CD4-positive, alpha-beta memory T cell (primary cell): ENCODE data around the gene MSANTD1. TPM values are rescaled to one million over a fixed set of nuclear protein-coding genes. Genes with fewer than 3 reads are reported as not detected.

ENCODE experiments used
- CTCF ChIA-PET: fragments of 350-600 bp; sonication (Branson Sonifier 250); formaldehyde crosslinking; loops from one replicate; lab custom pipeline; 2021; ENCODE audit warnings: inconsistent platforms; ENCODE audit not compliant: partially characterized antibody; lab: Charles Lee
- POLR2A ChIA-PET: fragments of 350-600 bp; sonication (Branson Sonifier 250); formaldehyde crosslinking; loops from one replicate; lab custom pipeline; 2021; ENCODE audit not compliant: partially characterized antibody; lab: Charles Lee
- DNase-seq, 5 donors: peaks; one replicate each; pipeline versions ENCODE4 v3.0.0 to v3.0.0-alpha.2; 2020 to 2022; ENCODE audit warnings: mixed read lengths in 1 of 5
- H3K27ac ChIP-seq: one replicate; pipeline ENCODE4 v1.7.0; 2013; ENCODE audit warnings: low read depth, low read length
- H3K27me3 ChIP-seq: 2 replicates; pipeline ENCODE4 v1.7.0; 2013; ENCODE audit warnings: mild to moderate bottlenecking, low read length, moderate library complexity; ENCODE audit not compliant: insufficient read depth
- H3K36me3 ChIP-seq: 2 replicates; pipeline ENCODE4 v1.7.0; 2013; ENCODE audit warnings: mild to moderate bottlenecking, low read length, moderate library complexity; ENCODE audit not compliant: insufficient read depth
- H3K4me1 ChIP-seq: 2 replicates; pipeline ENCODE4 v1.7.0; 2013; ENCODE audit warnings: mild to moderate bottlenecking, low read length, moderate library complexity; ENCODE audit not compliant: insufficient read depth
- H3K4me3 ChIP-seq, 2 donors: one replicate each; pipeline ENCODE4 v1.7.0; 2013; ENCODE audit warnings: low read length in 2 of 2, mild to moderate bottlenecking in 1 of 2
- H3K9me3 ChIP-seq, 2 donors: one replicate each; pipeline ENCODE4 v1.7.0; 2013; ENCODE audit warnings: low read length in 2 of 2, control low read depth in 1 of 2; ENCODE audit not compliant: control insufficient read depth in 1 of 2
- H3K27ac Mint-ChIP-seq, 7 donors: one replicate each; pipeline ENCODE4 v1.8.0; 2020 to 2021; ENCODE audit warnings: mixed read lengths in 7 of 7, mild to moderate bottlenecking in 6 of 7, inconsistent platforms in 3 of 7, moderate library complexity in 3 of 7
- H3K27me3 Mint-ChIP-seq, 2 donors: one replicate each; pipeline ENCODE4 v1.8.0; 2020 to 2021; ENCODE audit warnings: mixed read lengths in 2 of 2
- H3K36me3 Mint-ChIP-seq, 2 donors: one replicate each; pipeline ENCODE4 v1.8.0; 2020 to 2021; ENCODE audit warnings: mixed read lengths in 2 of 2, inconsistent platforms in 1 of 2, mild to moderate bottlenecking in 1 of 2
- H3K4me1 Mint-ChIP-seq, 4 donors: one replicate each; pipeline ENCODE4 v1.8.0; 2020 to 2021; ENCODE audit warnings: mixed read lengths in 4 of 4, mild to moderate bottlenecking in 1 of 4
- H3K4me3 Mint-ChIP-seq, 8 donors: one replicate each; pipeline ENCODE4 v1.8.0; 2020 to 2021; ENCODE audit warnings: mixed read lengths in 8 of 8, mild to moderate bottlenecking in 7 of 8, moderate library complexity in 6 of 8, inconsistent platforms in 3 of 8
- H3K9me3 Mint-ChIP-seq, 8 donors: one replicate each; pipeline ENCODE4 v1.8.0; 2020 to 2021; ENCODE audit warnings: mixed read lengths in 8 of 8, mild to moderate bottlenecking in 5 of 8, inconsistent platforms in 3 of 8, moderate library complexity in 1 of 8
- intact Hi-C: fragments of 100-400 bp; cut with micrococcal nuclease; formaldehyde crosslinking; loops from one replicate; pipeline ENCODE4 v1.15.1; 2023
- polyA plus RNA-seq, 2 donors: library from polyadenylated mRNA; unstranded; fragments of 300-500 nt; fragmentation: Illumina TruSeq; gene quantifications; one replicate each; pipeline ENCODE4 v1.2.3, GENCODE V29; 2021
- total RNA-seq, 2 experiments: library from RNA; stranded (reverse); gene quantifications; one replicate each; pipeline ENCODE4 v1.2.3, GENCODE V29; 2021

Gene MSANTD1
- total and polyA plus RNA-seq, 4 experiments from 2014 or later, result 0.08 to 2.2 (median 2.0) TPM; not detected in 1

DNA sequence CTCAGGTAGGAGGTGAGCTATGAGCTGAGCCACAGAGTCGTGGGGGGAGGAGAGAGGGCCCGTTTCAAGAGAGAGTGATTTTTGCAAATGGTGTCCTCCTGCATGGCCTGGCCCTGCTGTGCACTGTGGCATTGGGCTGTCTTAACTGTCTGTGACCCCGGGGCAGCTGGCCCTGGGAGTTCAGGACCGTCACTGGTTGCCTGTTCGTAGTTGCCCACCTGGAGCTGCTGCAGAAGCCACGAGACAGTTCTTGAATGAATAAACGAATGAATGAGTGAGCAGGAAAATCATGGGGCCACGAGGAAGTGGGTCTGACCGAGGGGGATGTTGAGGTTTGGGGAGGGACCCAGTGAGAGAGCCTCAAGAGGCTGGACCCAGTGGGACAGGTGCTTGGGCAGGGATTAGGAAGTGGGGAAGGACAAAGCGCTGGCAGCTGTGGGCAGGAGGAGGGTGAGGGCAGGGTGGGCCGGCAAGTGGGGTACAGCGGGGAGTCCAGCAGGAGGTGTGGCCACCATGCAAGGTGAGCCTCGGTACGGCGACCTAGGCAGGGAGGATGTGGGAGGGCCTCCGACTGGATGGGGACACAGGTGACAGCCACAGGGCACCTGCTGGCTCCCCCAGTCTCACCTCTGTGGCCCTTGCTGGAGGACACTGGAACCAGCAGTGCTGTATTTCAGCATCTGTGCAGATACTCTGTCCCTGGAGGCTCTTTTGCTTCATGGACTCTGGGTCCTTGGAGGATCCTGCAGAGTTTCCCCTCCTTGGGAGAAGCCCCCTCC is 54.0 kb downstream of the MSANTD1 start:
- H3K9me3 Mint-ChIP-seq, result peaks cover 0 to 3% (median 0%) of the 10 kb centered on the region in 8 donors
- peak overlapping the region; percentile 77 to 93 (median 87) for H3K4me3 Mint-ChIP-seq
- H3K27ac Mint-ChIP-seq, result peak overlapping the region; percentile 91 to 98 (median 94)
- POLR2A ChIA-PET, result interaction anchor here (0.6 to 1.1 kb wide), 2 partner anchors 10 to 53 kb away, joined by 4 read pairs; partner anchors contain the start of gene RGS12
- H3K27me3 Mint-ChIP-seq, result peaks cover 0 to 2% of the 10 kb centered on the region in 2 donors
- Histone ChIP-seq H3K4me3 (peak overlapping the region; percentile 30 to 40), H3K27me3 (no peaks in the 10 kb centered on the region), H3K4me1 (peaks cover 55% of the 10 kb centered on the region), H3K27ac (no peak overlapping the region), H3K9me3 (no peaks in the 10 kb centered on the region), H3K36me3 (no peaks in the 10 kb centered on the region)
- intact Hi-C loops, result loop anchor here (1.0 to 5.0 kb wide), 2 partner anchors 11 to 44 kb away; no protein-coding TSS in a partner anchor
- CTCF ChIA-PET, result interaction anchor here (1.0 kb wide), 1 partner anchor 109 kb away, joined by 3 read pairs; no protein-coding TSS in a partner anchor
- DNase-seq, result peak in 3 of 5 donors; percentile 16 to 58 (median 26)
- peaks cover 0 to 3% of the 10 kb centered on the region in 2 donors for H3K36me3 Mint-ChIP-seq
- peaks cover 37 to 57% (median 45%) of the 10 kb centered on the region in 4 donors for H3K4me1 Mint-ChIP-seq

- H3K36me3 ChIP-seq, result no peaks in the 10 kb centered on the region
- no peak overlapping the region for H3K4me3 ChIP-seq
- no peak overlapping the region for H3K27ac ChIP-seq
- Mint-ChIP-seq H3K27ac (peak overlapping the region in 6 of 7 donors; percentile 57 to 98 (median 94)), H3K4me3 (peak overlapping the region in 7 of 8 donors; percentile 25 to 93 (median 86)), H3K4me1 (peaks cover 37 to 57% (median 45%) of the 10 kb centered on the region in 4 donors), H3K9me3 (peaks cover 0 to 2% (median 0%) of the 10 kb centered on the region in 8 donors), H3K27me3 (peaks cover 0 to 2% of the 10 kb centered on the region in 2 donors), H3K36me3 (peaks cover 0 to 3% of the 10 kb centered on the region in 2 donors)
- no peaks in the 10 kb centered on the region for H3K9me3 ChIP-seq
- DNase-seq, result no peak
- intact Hi-C loops, result loop anchor here (5.0 kb wide), 1 partner anchor 44 kb away; no protein-coding TSS in a partner anchor
- peaks cover 55% of the 10 kb centered on the region for H3K4me1 ChIP-seq
- H3K27me3 ChIP-seq, result no peaks in the 10 kb centered on the region
- CTCF ChIA-PET, result interaction anchor here (1.0 kb wide), 1 partner anchor 109 kb away, joined by 3 read pairs; no protein-coding TSS in a partner anchor
- POLR2A ChIA-PET, result interaction anchor here (0.6 to 1.1 kb wide), 2 partner anchors 11 to 53 kb away, joined by 4 read pairs; partner anchors contain the start of gene RGS12
Measured at GRCh38 chr4:3303565-3303824, 54.5 kb downstream of the MSANTD1 start.

- peaks cover 55% of the 10 kb centered on the region for H3K4me1 ChIP-seq
- Mint-ChIP-seq H3K9me3 (peaks cover 0 to 1% (median 0%) of the 10 kb centered on the region in 8 donors), H3K27me3 (peaks cover 0 to 2% of the 10 kb centered on the region in 2 donors), H3K36me3 (peaks cover 0 to 3% of the 10 kb centered on the region in 2 donors), H3K27ac (peak overlapping the region in 3 of 7 donors; percentile 91 to 97 (median 92)), H3K4me1 (peaks cover 36 to 57% (median 45%) of the 10 kb centered on the region in 4 donors), H3K4me3 (peak overlapping the region in 2 of 8 donors; percentile 13 to 93)
- intact Hi-C loops, result loop anchor here (5.0 kb wide), 1 partner anchor 43 kb away; no protein-coding TSS in a partner anchor
- CTCF ChIA-PET, result no interaction called here
- no peak overlapping the region for H3K4me3 ChIP-seq
- H3K9me3 ChIP-seq, result no peaks in the 10 kb centered on the region
- H3K27me3 ChIP-seq, result no peaks in the 10 kb centered on the region
- no peaks in the 10 kb centered on the region for H3K36me3 ChIP-seq
- DNase-seq, result no peak
- H3K27ac ChIP-seq, result no peak overlapping the region
- POLR2A ChIA-PET, result interaction anchor here (0.6 to 1.1 kb wide), 2 partner anchors 11 to 52 kb away, joined by 4 read pairs; partner anchors contain the start of gene RGS12
Measured at GRCh38 chr4:3303923-3304710, 55.2 kb downstream of the MSANTD1 start.

DNA sequence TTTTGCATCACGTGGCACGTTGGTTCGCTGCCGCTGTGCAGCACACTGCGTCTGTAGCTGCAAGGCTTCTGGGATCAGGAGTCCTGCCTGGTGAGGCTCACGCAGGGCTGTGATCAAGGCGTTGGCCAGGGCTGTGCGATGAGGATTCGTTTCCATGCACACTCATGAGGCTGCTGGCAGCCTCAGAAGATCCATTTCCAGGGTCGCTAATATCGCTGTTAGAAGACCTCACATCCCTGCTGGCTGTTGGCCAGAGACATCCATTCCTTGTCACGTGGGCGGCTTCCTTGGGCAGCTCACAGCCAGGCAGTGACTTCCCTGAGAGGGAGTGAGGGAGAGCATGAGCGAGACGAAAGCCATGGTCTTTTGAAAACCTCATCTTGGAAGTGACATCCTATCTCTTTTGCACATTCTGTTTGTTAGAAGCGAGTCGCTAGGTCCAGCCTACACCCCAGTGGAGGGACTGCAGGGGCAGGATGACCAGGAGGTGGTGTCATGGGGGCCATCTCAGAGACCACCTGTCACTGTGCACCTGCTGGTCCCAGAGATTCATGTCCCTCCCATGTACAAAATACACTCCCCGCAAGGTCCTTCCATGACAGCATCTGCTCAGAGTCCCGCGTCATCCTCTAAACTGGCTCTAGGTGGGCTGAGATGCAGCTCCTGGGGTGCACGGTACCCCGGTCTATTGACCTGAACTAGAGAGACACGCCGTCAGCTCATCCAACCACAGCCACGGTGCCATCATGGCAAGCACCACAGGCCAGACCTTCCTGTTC is 56.1 kb downstream of the MSANTD1 start:
- DNase-seq, result no peak
- Histone ChIP-seq H3K9me3 (no peaks in the 10 kb centered on the region), H3K4me3 (no peak overlapping the region), H3K27ac (no peak overlapping the region), H3K27me3 (no peaks in the 10 kb centered on the region), H3K36me3 (no peaks in the 10 kb centered on the region), H3K4me1 (peaks cover 55% of the 10 kb centered on the region)
- ChIA-PET POLR2A (no interaction called here), CTCF (no interaction called here)
- peaks cover 0 to 1% (median 0%) of the 10 kb centered on the region in 8 donors for H3K9me3 Mint-ChIP-seq
- H3K27ac Mint-ChIP-seq, result peak overlapping the region in 5 of 7 donors; percentile 15 to 91 (median 75)
- intact Hi-C loops, result loop anchor here (5.0 kb wide), 1 partner anchor 42 kb away; no protein-coding TSS in a partner anchor
- peaks cover 0 to 3% of the 10 kb centered on the region in 2 donors for H3K36me3 Mint-ChIP-seq
- peaks cover 36 to 55% (median 45%) of the 10 kb centered on the region in 4 donors for H3K4me1 Mint-ChIP-seq
- H3K4me3 Mint-ChIP-seq, result peak overlapping the region in 4 of 8 donors; percentile 49 to 62 (median 57)
- peaks cover 0 to 2% of the 10 kb centered on the region in 2 donors for H3K27me3 Mint-ChIP-seq

GRCh38 chr4:3305610-3306371 is 56.8 kb downstream of the MSANTD1 start:
- POLR2A ChIA-PET, result no interaction called here
- Histone ChIP-seq H3K27me3 (no peaks in the 10 kb centered on the region), H3K36me3 (no peaks in the 10 kb centered on the region), H3K27ac (no peak overlapping the region), H3K9me3 (no peaks in the 10 kb centered on the region), H3K4me1 (peaks cover 55% of the 10 kb centered on the region), H3K4me3 (no peak overlapping the region)
- peak in 3 of 5 donors; percentile 22 to 56 (median 46) for DNase-seq
- intact Hi-C loops, result no loop called here
- CTCF ChIA-PET, result no interaction called here
- Mint-ChIP-seq H3K4me3 (peak overlapping the region in 4 of 8 donors; percentile 49 to 62 (median 57)), H3K9me3 (peaks cover 0 to 1% (median 0%) of the 10 kb centered on the region in 8 donors), H3K36me3 (peaks cover 0 to 3% of the 10 kb centered on the region in 2 donors), H3K4me1 (peaks cover 36 to 53% (median 46%) of the 10 kb centered on the region in 4 donors), H3K27me3 (peaks cover 0 to 2% of the 10 kb centered on the region in 2 donors), H3K27ac (peak overlapping the region in 5 of 7 donors; percentile 44 to 91 (median 75))
